ACC112 (cell line): Measurements from ENCODE around the gene NDUFB3.
"Not testable (repeated sequence)": the region's sequence is repeated elsewhere in the genome, so short reads cannot be mapped to it uniquely, and the experiment has no call there.

Source experiments
- H2AFZ ChIP-seq: fragments of 200-600 bp; sonication (generic); one replicate; pipeline ENCODE4 v1.6.0; 2017; ENCODE audit warnings: antibody characterized with exemption, low read length; ENCODE audit not compliant: unreplicated experiment
- H3K27ac ChIP-seq: fragments of 200-600 bp; sonication (generic); 2 replicates; pipeline ENCODE4 v1.5.1; 2014; ENCODE audit warnings: low read depth, mild to moderate bottlenecking, antibody characterized with exemption, low read length, moderate library complexity
- H3K27me3 ChIP-seq: fragments of 200-600 bp; sonication (generic); 2 replicates; pipeline ENCODE4 v1.6.1; 2014; ENCODE audit warnings: mild to moderate bottlenecking, antibody characterized with exemption, low read length, moderate library complexity, mixed read lengths; ENCODE audit not compliant: insufficient read depth
- H3K36me3 ChIP-seq: fragments of 200-600 bp; sonication (generic); 2 replicates; pipeline ENCODE4 v1.6.1; 2016; ENCODE audit warnings: mild to moderate bottlenecking, antibody characterized with exemption, low read length, moderate library complexity, mixed read lengths; ENCODE audit not compliant: insufficient read depth
- H3K4me1 ChIP-seq: fragments of 200-600 bp; sonication (generic); one replicate; pipeline ENCODE4 v1.6.1; 2016; ENCODE audit warnings: low read length, mixed read lengths; ENCODE audit not compliant: insufficient read depth, unreplicated experiment, control insufficient read depth
- H3K4me3 ChIP-seq: fragments of 200-600 bp; sonication (generic); 2 replicates; pipeline ENCODE4 v1.5.1; 2014; ENCODE audit warnings: mild to moderate bottlenecking, low read depth, low read length
- H3K79me2 ChIP-seq: fragments of 200-600 bp; sonication (generic); one replicate; pipeline ENCODE4 v1.6.0; 2016; ENCODE audit warnings: low read length; ENCODE audit not compliant: control insufficient read depth, unreplicated experiment, insufficient read depth

NDUFB3 gene

DNA sequence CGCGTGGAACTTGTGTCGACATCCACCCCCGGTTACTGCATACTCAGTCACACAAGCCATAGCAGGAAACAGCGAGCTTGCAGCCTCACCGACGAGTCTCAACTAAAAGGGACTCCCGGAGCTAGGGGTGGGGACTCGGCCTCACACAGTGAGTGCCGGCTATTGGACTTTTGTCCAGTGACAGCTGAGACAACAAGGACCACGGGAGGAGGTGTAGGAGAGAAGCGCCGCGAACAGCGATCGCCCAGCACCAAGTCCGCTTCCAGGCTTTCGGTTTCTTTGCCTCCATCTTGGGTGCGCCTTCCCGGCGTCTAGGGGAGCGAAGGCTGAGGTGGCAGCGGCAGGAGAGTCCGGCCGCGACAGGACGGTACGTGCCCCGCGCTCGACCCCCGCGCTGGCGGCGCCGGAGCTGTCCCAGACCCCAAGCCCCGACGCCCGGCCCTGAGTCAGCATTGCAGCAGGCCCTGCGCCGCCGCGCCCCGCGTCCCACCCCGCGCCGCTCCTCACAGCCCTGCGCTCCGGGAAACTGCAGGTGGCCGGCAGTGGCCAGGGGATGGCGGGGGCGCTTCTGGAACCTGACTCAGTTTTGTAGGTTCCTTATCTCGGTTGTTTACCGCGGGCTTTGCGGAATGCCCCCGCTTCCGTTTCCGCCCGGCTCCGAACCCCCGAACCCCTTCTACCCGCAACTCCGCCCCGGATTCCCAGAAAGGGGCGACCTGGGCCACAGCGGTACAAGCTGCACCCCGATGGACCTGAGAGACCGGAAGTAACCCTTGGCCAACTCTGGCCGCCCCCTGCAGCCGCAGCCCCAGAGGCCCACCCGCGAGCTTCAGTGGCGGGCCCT lies 44.5 kb downstream of the NDUFB3 start, which contains the start of gene CFLAR:
Gene CFLAR, plus strand, starts transcription at position 50 of the 844 bp plus-strand sequence. CDS start 13,702 bp downstream, outside the sequence.
- peak within 1 kb of the TSS; percentile 97 for H3K4me3 ChIP-seq
- H3K4me1 ChIP-seq, result peaks cover 26% of the 10 kb centered on the region
- peaks cover 50% of the 10 kb centered on the region for H3K79me2 ChIP-seq
- no peaks in the 10 kb centered on the region for H3K27me3 ChIP-seq
- peak within 1 kb of the TSS; percentile 99 for H3K27ac ChIP-seq
- no peaks in the 10 kb centered on the region; the same call in 1 of the 2 replicates for H3K36me3 ChIP-seq
- peak within 1 kb of the TSS; percentile 68 for H2AFZ ChIP-seq

DNA sequence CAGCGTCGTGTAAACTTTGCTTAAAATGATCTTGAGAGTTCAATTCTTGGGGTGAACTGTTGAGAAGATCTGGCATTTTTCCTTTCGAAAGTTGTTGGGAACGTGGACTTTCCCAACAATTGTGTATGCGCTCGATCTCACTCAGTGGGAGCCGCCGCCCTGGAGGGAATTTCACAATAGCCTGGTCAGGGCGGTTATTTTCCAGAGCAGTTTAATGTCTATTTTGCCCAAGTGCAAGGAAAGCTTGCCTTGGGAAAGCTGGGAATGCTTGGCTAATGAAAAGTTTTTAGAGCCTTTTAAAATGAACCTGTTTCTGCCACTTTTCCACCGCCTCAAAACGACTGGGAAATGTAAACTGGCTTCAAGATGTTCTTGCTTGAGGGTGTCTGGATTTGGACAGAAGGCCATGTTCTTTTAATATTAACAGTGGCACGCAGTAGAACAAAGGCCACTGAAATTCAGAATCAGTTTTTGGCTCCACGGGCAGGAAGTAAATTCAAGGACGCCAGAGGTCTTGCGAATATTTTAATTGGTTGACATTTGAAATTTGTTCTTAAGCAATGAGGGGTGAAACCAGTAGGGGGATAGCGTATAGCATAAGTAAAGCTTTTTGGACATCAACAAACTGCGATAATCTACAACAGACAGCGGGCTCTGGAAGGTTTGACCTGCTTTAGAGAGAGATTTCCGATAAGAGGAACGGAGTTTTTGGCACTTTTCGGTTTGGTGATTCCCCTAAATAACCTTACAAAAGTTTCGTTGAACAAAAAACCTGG lies 45.3 kb downstream of the NDUFB3 start:
- H3K27ac ChIP-seq, result peak overlapping the region; percentile 99
- H3K27me3 ChIP-seq, result no peaks in the 10 kb centered on the region
- peaks cover 4% of the 10 kb centered on the region; the same call in 1 of the 2 replicates for H3K36me3 ChIP-seq
- peak overlapping the region; percentile 97 for H3K4me3 ChIP-seq
- peaks cover 34% of the 10 kb centered on the region for H3K4me1 ChIP-seq
- H2AFZ ChIP-seq, result no peak overlapping the region
- H3K79me2 ChIP-seq, result peaks cover 58% of the 10 kb centered on the region

DNA sequence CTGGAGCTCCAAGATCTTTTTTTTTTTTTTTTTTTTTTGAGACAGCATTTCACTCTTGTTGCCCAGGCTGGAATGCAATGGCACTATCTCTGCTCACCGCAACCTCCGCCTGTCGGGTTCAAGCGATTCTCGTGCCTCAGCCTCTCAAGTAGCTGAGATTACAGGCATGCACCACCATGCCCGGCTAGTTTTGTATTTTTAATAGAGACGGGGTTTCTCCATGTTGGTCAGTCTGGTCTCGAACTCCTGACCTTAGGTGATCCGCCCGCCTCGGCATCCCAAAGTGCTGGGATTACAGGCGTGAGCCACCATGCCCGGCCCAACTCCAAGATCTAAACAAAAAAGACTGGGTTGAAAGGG lies 45.9 kb downstream of the NDUFB3 start:
- peak overlapping the region; percentile 97 for H3K4me3 ChIP-seq

DNA sequence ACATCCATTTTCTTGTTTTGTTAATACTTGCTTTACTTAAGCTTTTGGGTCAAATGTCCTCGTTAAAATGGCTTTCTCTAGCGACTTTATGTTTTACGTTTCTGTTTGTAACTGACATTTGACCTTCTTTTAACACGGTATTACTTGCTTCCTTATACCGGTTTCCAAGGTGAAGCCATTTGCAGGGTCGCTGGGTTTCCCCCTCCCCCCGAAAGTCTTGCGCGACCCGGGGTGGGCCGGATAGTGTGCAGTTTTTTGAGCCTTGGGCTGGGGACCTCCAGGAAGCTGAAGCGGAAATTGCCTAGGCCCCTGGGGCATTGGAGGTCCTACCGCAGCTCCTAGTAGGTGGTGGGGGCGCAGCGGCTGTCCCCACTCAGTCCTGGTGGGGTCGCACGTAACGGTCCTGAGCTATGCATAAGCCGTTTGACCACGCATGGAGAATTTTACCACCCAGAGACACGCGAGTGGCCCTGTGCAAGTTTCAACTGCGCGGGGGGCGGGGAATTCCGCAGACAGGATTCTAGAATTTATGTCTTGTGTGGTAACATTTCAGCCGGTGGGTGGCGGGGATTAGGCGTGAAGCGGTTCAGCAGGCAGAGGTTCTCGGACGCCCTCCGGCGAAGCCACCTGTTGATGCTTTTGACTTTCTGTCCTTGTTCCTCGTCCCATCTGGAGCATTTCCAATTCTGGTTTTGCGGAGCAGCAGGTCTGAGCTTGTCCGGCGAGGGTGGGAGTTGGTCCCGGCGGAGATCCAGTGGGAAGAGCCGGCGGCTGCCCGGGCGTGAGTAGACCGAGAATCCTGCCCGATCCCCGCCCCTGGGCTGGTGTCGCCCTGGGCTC lies 46.5 kb downstream of the NDUFB3 start:
- Histone ChIP-seq H3K27ac (peak overlapping the region; percentile 99), H3K4me1 (peaks cover 40% of the 10 kb centered on the region), H3K79me2 (peaks cover 69% of the 10 kb centered on the region), H3K27me3 (no peaks in the 10 kb centered on the region), H3K4me3 (peak overlapping the region; percentile 97), H3K36me3 (peaks cover 10% of the 10 kb centered on the region; the same call in 1 of the 2 replicates), H2AFZ (no peak overlapping the region)

More for the DNA sequence above, 45.9 kb downstream of the NDUFB3 start:
- peak overlapping the region; percentile 99 for H3K27ac ChIP-seq
- H3K27me3 ChIP-seq, H2AFZ ChIP-seq, H3K36me3 ChIP-seq: not testable (repeated sequence)
- peaks cover 37% of the 10 kb centered on the region for H3K4me1 ChIP-seq
- peaks cover 64% of the 10 kb centered on the region for H3K79me2 ChIP-seq

DNA sequence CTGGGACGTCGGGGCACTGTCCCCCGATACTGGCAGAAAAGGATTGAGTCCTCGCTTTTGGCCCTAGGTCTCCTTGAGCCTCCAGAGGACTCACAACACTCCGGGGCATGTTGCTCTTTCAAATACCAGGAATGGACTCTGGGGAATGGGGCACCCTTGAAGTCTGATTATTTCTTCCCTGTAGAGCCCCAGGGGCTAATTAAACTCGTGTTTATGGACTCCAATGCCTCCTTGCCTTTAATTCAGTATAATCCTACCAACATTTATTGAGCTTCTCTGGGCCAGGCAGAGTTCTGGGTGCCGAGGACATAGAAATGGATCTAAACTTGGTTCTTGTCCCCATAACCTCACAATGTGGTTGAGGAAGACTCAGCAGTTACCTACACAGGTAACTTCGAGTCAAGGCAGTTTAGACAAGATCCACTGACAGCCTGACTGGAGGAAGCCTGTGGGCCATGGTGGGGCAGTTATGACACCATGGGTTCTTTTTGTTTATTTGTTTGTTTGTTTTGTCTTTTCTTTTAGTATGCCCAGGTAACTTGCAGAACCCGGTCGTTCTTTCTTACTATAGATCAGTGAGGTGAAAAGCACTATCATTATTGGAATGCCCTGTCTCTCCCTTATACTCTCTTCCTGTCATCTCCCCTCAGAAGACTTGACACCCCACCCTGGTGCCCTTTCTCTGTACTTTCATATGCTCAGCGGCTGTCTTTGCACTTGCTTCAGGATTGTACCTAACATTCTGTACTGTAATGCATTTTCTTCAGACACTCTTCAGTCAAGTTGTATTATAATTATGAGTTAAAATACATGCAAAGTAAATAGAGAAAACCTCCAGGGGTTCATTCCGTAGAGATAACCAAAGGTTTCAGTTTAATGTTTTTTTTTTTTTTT lies 47.4 kb downstream of the NDUFB3 start:
- H3K36me3 ChIP-seq, result peaks cover 10% of the 10 kb centered on the region; the same call in 1 of the 2 replicates
- H2AFZ ChIP-seq, result no peak overlapping the region
- H3K27ac ChIP-seq, result peak overlapping the region; percentile 99
- H3K4me3 ChIP-seq, result peak overlapping the region; percentile 97
- H3K79me2 ChIP-seq, result peaks cover 73% of the 10 kb centered on the region
- H3K4me1 ChIP-seq, result peaks cover 44% of the 10 kb centered on the region
- no peaks in the 10 kb centered on the region for H3K27me3 ChIP-seq

DNA sequence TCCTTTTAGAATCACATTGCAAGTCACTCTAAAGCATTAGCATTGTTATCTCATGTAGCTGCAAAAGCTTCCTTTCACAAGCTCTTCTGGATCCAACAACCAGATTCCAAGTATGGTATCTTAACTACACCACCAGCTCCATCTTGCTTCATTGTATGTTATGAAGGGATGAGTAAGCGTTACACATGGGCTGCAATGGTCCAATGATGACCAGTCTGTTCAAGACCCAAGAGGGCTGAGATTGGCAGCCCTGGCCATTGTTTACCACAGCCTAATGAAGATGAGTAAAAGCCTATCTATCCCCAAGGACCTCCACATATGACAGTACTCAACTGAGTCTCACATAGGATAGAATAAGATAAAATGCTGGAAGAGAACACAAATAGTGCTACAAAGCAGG lies 50.5 kb downstream of the NDUFB3 start:
- Histone ChIP-seq H3K27ac (peak overlapping the region; percentile 99), H3K4me3 (peak overlapping the region; percentile 97), H3K4me1 (peaks cover 67% of the 10 kb centered on the region), H2AFZ (no peak overlapping the region), H3K79me2 (peaks cover 95% of the 10 kb centered on the region), H3K36me3 (peaks cover 10% of the 10 kb centered on the region; the same call in 1 of the 2 replicates), H3K27me3 (no peaks in the 10 kb centered on the region)

DNA sequence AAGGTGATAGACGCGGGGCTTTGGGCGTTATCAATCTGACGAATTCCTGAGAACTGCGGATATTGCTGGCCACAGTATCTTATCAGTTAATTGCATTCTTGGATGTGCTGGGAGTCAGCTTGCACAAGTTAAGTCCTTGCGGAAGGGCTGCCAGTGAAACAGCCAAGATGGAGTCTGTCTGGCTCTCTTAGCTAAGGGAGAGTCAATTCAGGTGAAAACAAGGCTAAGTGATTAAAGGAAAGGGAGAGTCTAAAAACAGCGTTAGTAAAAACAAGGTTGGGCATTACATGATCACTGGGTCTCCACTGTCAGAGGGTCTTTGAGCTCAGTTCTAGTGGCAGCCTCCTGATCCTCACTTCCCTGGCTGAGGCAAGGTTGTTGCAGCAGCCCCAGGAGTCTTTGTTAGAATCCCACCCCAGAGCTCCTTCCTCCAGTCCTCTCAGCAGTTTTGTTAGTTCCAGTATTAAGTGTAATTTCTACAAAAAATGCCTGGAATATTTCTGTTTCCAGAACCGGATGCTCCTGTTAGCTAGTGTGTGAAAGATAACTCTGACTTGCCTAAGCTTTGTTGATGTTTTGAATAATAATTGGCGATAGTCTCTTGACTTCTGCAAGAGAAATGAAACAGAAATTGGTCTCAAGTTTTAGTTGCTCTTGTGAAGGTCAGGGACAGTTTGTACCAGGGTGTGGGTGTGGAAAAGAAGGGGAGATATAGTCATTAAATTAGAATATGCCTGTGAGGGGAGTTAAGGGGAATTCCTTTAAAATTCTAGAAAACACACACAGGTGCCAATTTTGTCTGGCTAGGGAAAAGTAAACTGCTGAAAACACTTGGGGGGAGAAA lies 54.7 kb downstream of the NDUFB3 start:
- H3K36me3 ChIP-seq, result peaks cover 13% of the 10 kb centered on the region; the same call in 1 of the 2 replicates
- peak overlapping the region; percentile 52 for H3K4me3 ChIP-seq
- H3K27ac ChIP-seq, result peak overlapping the region; percentile 99
- H3K79me2 ChIP-seq, result peaks cover 94% of the 10 kb centered on the region
- no peaks in the 10 kb centered on the region for H3K27me3 ChIP-seq
- H2AFZ ChIP-seq, result no peak overlapping the region
- peaks cover 95% of the 10 kb centered on the region for H3K4me1 ChIP-seq

DNA sequence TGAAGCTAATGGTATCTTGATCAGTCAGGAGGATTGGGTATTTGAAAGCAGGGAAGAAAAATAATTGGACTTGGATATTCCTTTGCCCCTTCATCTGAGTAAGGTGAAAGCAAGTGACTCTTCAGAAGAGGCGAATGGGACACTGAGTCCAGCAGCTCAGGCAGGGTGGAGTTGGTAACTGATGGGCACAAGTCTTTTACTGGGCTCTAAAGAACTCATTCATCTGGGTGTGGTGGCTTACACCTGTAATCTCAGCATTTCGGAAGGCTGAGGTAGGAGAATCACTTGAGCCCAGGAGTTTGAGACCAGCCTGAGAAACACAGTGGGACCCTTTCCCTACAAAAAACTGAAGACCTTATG lies 55.3 kb downstream of the NDUFB3 start:
- peak overlapping the region; percentile 52 for H3K4me3 ChIP-seq
- peaks cover 91% of the 10 kb centered on the region for H3K4me1 ChIP-seq
- H2AFZ ChIP-seq, result no peak overlapping the region
- H3K36me3 ChIP-seq, result peaks cover 9% of the 10 kb centered on the region; the same call in 1 of the 2 replicates
- peak overlapping the region; percentile 99 for H3K27ac ChIP-seq
- no peaks in the 10 kb centered on the region for H3K27me3 ChIP-seq
- peaks cover 93% of the 10 kb centered on the region for H3K79me2 ChIP-seq

DNA sequence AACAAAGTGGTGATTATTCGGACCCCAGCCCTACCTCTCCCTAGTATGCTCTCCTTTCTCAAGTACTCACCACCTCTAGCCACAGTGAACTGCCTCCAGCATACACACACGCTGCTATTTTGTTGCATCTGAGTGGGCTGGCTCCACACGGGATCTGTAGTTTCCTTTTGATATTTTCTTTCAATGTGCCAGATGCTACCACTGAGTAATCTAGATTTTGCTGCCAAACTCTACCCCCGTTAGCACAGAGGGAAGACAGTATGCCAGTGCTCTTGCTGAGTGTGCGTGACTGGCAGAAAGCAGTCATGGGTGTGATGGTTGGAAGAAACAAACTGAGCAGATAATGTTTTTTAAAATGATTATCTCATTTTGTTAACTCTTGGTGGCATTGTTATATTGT lies 55.8 kb downstream of the NDUFB3 start:
- peaks cover 5% of the 10 kb centered on the region; the same call in 1 of the 2 replicates for H3K36me3 ChIP-seq
- H3K4me3 ChIP-seq, result peak overlapping the region; percentile 52
- H3K79me2 ChIP-seq, result peaks cover 91% of the 10 kb centered on the region
- H3K27me3 ChIP-seq, result no peaks in the 10 kb centered on the region
- H3K4me1 ChIP-seq, result peaks cover 90% of the 10 kb centered on the region
- H3K27ac ChIP-seq, result peak overlapping the region; percentile 99
- no peak overlapping the region for H2AFZ ChIP-seq
